Central memory CD8-positive, alpha-beta T cell (primary cell): ENCODE data around the gene GGA1.

Experiments
- ATAC-seq: fragments of 150-1000 bp; cut with Tn5 transposase; replicated peaks from 2 replicates; pipeline ENCODE4 v1.10.0; 2022; ENCODE audit warnings: mild to moderate bottlenecking, moderate FRiP score, moderate number of reproducible peaks; ENCODE audit not compliant: poor library complexity, severe bottlenecking; ENCODE audit errors: extremely low read depth
- DNase-seq, 2 donors: peaks; one replicate each; pipeline ENCODE4 v3.0.0; 2021; ENCODE audit warnings: low spot score in 2 of 2
- H3K27ac Mint-ChIP-seq: one replicate; pipeline ENCODE4 v1.8.0; 2022; ENCODE audit warnings: low read depth, mild to moderate bottlenecking, moderate library complexity, mixed read lengths
- H3K27me3 Mint-ChIP-seq: one replicate; pipeline ENCODE4 v1.8.0; 2022; ENCODE audit warnings: mixed read lengths
- H3K36me3 Mint-ChIP-seq: one replicate; pipeline ENCODE4 v1.8.0; 2022; ENCODE audit warnings: mild to moderate bottlenecking, moderate library complexity, mixed read lengths; ENCODE audit not compliant: insufficient read depth
- H3K4me1 Mint-ChIP-seq: one replicate; pipeline ENCODE4 v1.8.0; 2022; ENCODE audit warnings: mixed read lengths
- H3K4me3 Mint-ChIP-seq: one replicate; pipeline ENCODE4 v1.8.0; 2022; ENCODE audit warnings: mild to moderate bottlenecking, moderate library complexity, mixed read lengths
- H3K9me3 Mint-ChIP-seq: one replicate; pipeline ENCODE4 v1.8.0; 2022; ENCODE audit warnings: mixed read lengths

Gene GGA1

GRCh38 chr22:37619991-37620390 is 11.4 kb downstream of the GGA1 start:
- DNase-seq (no peak), ATAC-seq (no peak)
- H3K27ac Mint-ChIP-seq, result no peak overlapping the region
- no peaks in the 10 kb centered on the region for H3K27me3 Mint-ChIP-seq
- peaks cover 22% of the 10 kb centered on the region for H3K36me3 Mint-ChIP-seq
- H3K4me3 Mint-ChIP-seq, result no peak overlapping the region
- H3K4me1 Mint-ChIP-seq, result peaks cover 15% of the 10 kb centered on the region
- no peaks in the 10 kb centered on the region for H3K9me3 Mint-ChIP-seq

GRCh38 chr22:37621352-37621860 is 12.8 kb downstream of the GGA1 start:
- H3K4me1 Mint-ChIP-seq, result peaks cover 21% of the 10 kb centered on the region
- H3K4me3 Mint-ChIP-seq, result no peak overlapping the region
- H3K9me3 Mint-ChIP-seq, result no peaks in the 10 kb centered on the region
- H3K36me3 Mint-ChIP-seq, result peaks cover 20% of the 10 kb centered on the region
- DNase-seq, result no peak
- H3K27ac Mint-ChIP-seq, result no peak overlapping the region
- no peak for ATAC-seq
- H3K27me3 Mint-ChIP-seq, result no peaks in the 10 kb centered on the region

GRCh38 chr22:37623075-37624016 is 14.7 kb downstream of the GGA1 start:
- H3K4me1 Mint-ChIP-seq, result peaks cover 38% of the 10 kb centered on the region
- H3K4me3 Mint-ChIP-seq, result peak overlapping the region; percentile 64
- DNase-seq (peak; percentile 66 to 68), ATAC-seq (peak; percentile 54)
- H3K27me3 Mint-ChIP-seq, result no peaks in the 10 kb centered on the region
- H3K27ac Mint-ChIP-seq, result peak overlapping the region; percentile 93
- H3K36me3 Mint-ChIP-seq, result peaks cover 17% of the 10 kb centered on the region
- no peaks in the 10 kb centered on the region for H3K9me3 Mint-ChIP-seq

GRCh38 chr22:37624017-37624365 is 15.4 kb downstream of the GGA1 start:
- no peaks in the 10 kb centered on the region for H3K9me3 Mint-ChIP-seq
- peak overlapping the region; percentile 93 for H3K27ac Mint-ChIP-seq
- no peak for DNase-seq
- peaks cover 45% of the 10 kb centered on the region for H3K4me1 Mint-ChIP-seq
- ATAC-seq, result no peak
- no peaks in the 10 kb centered on the region for H3K27me3 Mint-ChIP-seq
- H3K36me3 Mint-ChIP-seq, result peaks cover 13% of the 10 kb centered on the region
- H3K4me3 Mint-ChIP-seq, result peak overlapping the region; percentile 64

- peak overlapping the region; percentile 46 for H3K4me3 Mint-ChIP-seq
- no peak for ATAC-seq
- H3K4me1 Mint-ChIP-seq, result peaks cover 48% of the 10 kb centered on the region
Measured at GRCh38 chr22:37624876-37625275, 16.2 kb downstream of the GGA1 start.

GRCh38 chr22:37625737-37626136 is 17.1 kb downstream of the GGA1 start:
- Mint-ChIP-seq H3K27me3 (no peaks in the 10 kb centered on the region), H3K4me3 (peak overlapping the region; percentile 70), H3K4me1 (peaks cover 48% of the 10 kb centered on the region)

More at GRCh38 chr22:37624876-37625275, 16.2 kb downstream of the GGA1 start:
- peak overlapping the region; percentile 93 for H3K27ac Mint-ChIP-seq
- DNase-seq, result no peak
- H3K36me3 Mint-ChIP-seq, result peaks cover 10% of the 10 kb centered on the region
- H3K27me3 Mint-ChIP-seq, result no peaks in the 10 kb centered on the region
- H3K9me3 Mint-ChIP-seq, result no peaks in the 10 kb centered on the region

GRCh38 chr22:37626144-37626543 is 17.5 kb downstream of the GGA1 start:
- no peaks in the 10 kb centered on the region for H3K27me3 Mint-ChIP-seq
- DNase-seq (no peak), ATAC-seq (no peak)
- H3K4me3 Mint-ChIP-seq, result peak overlapping the region; percentile 70
- peaks cover 48% of the 10 kb centered on the region for H3K4me1 Mint-ChIP-seq
- peaks cover 8% of the 10 kb centered on the region for H3K36me3 Mint-ChIP-seq
- H3K27ac Mint-ChIP-seq, result peak overlapping the region; percentile 57
- H3K9me3 Mint-ChIP-seq, result no peaks in the 10 kb centered on the region

More at GRCh38 chr22:37625737-37626136, 17.1 kb downstream of the GGA1 start:
- Mint-ChIP-seq H3K36me3 (peaks cover 9% of the 10 kb centered on the region), H3K27ac (peak overlapping the region; percentile 77), H3K9me3 (no peaks in the 10 kb centered on the region)
- DNase-seq, result no peak
- ATAC-seq, result no peak

- DNase-seq, result no peak
- Mint-ChIP-seq H3K27ac (peak overlapping the region; percentile 57), H3K9me3 (no peaks in the 10 kb centered on the region), H3K27me3 (no peaks in the 10 kb centered on the region), H3K36me3 (peaks cover 8% of the 10 kb centered on the region), H3K4me1 (peaks cover 52% of the 10 kb centered on the region), H3K4me3 (peak overlapping the region; percentile 70)
- no peak for ATAC-seq
Measured at GRCh38 chr22:37626556-37627075, 18.0 kb downstream of the GGA1 start.

- ATAC-seq (peak; percentile 5), DNase-seq (no peak)
- peaks cover 57% of the 10 kb centered on the region for H3K4me1 Mint-ChIP-seq
- H3K9me3 Mint-ChIP-seq, result no peaks in the 10 kb centered on the region
- H3K4me3 Mint-ChIP-seq, result peak overlapping the region; percentile 70
- peaks cover 8% of the 10 kb centered on the region for H3K36me3 Mint-ChIP-seq
- H3K27me3 Mint-ChIP-seq, result no peaks in the 10 kb centered on the region
- peak overlapping the region; percentile 57 for H3K27ac Mint-ChIP-seq
Measured at GRCh38 chr22:37627121-37627520, 18.5 kb downstream of the GGA1 start.

GRCh38 chr22:37627545-37627944 is 18.9 kb downstream of the GGA1 start:
- DNase-seq (peak in 1 of 2 donors; percentile 48), ATAC-seq (peak; percentile 74)
- H3K4me1 Mint-ChIP-seq, result peaks cover 60% of the 10 kb centered on the region
- H3K27ac Mint-ChIP-seq, result peak overlapping the region; percentile 57
- peak overlapping the region; percentile 70 for H3K4me3 Mint-ChIP-seq
- peaks cover 8% of the 10 kb centered on the region for H3K36me3 Mint-ChIP-seq
- no peaks in the 10 kb centered on the region for H3K9me3 Mint-ChIP-seq
- no peaks in the 10 kb centered on the region for H3K27me3 Mint-ChIP-seq

- peak overlapping the region; percentile 32 for H3K4me3 Mint-ChIP-seq
- peaks cover 11% of the 10 kb centered on the region for H3K36me3 Mint-ChIP-seq
- peak overlapping the region; percentile 55 for H3K27ac Mint-ChIP-seq
- no peaks in the 10 kb centered on the region for H3K27me3 Mint-ChIP-seq
- H3K4me1 Mint-ChIP-seq, result peaks cover 69% of the 10 kb centered on the region
- ATAC-seq (no peak), DNase-seq (no peak)
- H3K9me3 Mint-ChIP-seq, result no peaks in the 10 kb centered on the region
Measured at GRCh38 chr22:37628830-37629229, 20.2 kb downstream of the GGA1 start.

GRCh38 chr22:37629928-37630327 is 21.3 kb downstream of the GGA1 start:
- Mint-ChIP-seq H3K9me3 (no peaks in the 10 kb centered on the region), H3K36me3 (peaks cover 15% of the 10 kb centered on the region), H3K27ac (no peak overlapping the region), H3K27me3 (no peaks in the 10 kb centered on the region), H3K4me1 (peaks cover 70% of the 10 kb centered on the region), H3K4me3 (no peak overlapping the region)
- no peak for DNase-seq
- ATAC-seq, result no peak
